ENCODE measurements around the gene GPHA2. TPM values are rescaled to one million over a fixed set of nuclear protein-coding genes. Genes with fewer than 3 reads are reported as not detected.
A peak's percentile ranks its signal among the peaks of the same experiment; 100 is the strongest.

GPHA2 gene
- total and polyA plus RNA-seq, 2 of the 13 experiments (the other 11 are each of a cell fraction or from before 2014, with no cell fraction given), result 13.0 to 19.1 TPM

GRCh38 chr11:64916775-64917662 is 18.7 kb downstream of the GPHA2 start, which contains the start of gene ATG2A (continued):
- TF ChIP-seq, protein P1, sequence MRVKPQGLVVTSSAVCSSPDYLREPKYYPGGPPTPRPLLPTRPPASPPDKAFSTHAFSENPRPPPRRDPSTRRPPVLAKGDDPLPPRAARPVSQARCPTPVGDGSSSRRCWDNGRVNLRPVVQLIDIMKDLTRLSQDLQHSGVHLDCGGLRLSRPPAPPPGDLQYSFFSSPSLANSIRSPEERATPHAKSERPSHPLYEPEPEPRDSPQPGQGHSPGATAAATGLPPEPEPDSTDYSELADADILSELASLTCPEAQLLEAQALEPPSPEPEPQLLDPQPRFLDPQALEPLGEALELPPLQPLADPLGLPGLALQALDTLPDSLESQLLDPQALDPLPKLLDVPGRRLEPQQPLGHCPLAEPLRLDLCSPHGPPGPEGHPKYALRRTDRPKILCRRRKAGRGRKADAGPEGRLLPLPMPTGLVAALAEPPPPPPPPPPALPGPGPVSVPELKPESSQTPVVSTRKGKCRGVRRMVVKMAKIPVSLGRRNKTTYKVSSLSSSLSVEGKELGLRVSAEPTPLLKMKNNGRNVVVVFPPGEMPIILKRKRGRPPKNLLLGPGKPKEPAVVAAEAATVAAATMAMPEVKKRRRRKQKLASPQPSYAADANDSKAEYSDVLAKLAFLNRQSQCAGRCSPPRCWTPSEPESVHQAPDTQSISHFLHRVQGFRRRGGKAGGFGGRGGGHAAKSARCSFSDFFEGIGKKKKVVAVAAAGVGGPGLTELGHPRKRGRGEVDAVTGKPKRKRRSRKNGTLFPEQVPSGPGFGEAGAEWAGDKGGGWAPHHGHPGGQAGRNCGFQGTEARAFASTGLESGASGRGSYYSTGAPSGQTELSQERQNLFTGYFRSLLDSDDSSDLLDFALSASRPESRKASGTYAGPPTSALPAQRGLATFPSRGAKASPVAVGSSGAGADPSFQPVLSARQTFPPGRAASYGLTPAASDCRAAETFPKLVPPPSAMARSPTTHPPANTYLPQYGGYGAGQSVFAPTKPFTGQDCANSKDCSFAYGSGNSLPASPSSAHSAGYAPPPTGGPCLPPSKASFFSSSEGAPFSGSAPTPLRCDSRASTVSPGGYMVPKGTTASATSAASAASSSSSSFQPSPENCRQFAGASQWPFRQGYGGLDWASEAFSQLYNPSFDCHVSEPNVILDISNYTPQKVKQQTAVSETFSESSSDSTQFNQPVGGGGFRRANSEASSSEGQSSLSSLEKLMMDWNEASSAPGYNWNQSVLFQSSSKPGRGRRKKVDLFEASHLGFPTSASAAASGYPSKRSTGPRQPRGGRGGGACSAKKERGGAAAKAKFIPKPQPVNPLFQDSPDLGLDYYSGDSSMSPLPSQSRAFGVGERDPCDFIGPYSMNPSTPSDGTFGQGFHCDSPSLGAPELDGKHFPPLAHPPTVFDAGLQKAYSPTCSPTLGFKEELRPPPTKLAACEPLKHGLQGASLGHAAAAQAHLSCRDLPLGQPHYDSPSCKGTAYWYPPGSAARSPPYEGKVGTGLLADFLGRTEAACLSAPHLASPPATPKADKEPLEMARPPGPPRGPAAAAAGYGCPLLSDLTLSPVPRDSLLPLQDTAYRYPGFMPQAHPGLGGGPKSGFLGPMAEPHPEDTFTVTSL (CRISPR knock-in tag; IDR thresholded peaks at IDR 0.05; ENCODE audit: borderline replicate concordance), result no peak; the same call in 1 of the 2 replicates
- TF ChIP-seq ZBTB1 (CRISPR knock-in tag; IDR thresholded peaks at IDR 0.05; ENCODE audit: borderline replicate concordance), result no peak
- no peak for TF ChIP-seq ZNF678 (CRISPR knock-in tag; IDR thresholded peaks at IDR 0.05)
- TF ChIP-seq GFI1 (CRISPR knock-in tag; IDR thresholded peaks at IDR 0.05; ENCODE audit: borderline replicate concordance), result peak; percentile 44; the same call in 1 of the 2 replicates
- TF ChIP-seq ZNF282 (IDR thresholded peaks at IDR 0.05; ENCODE audit: partially characterized antibody), result no peak
- peak; percentile 83 for TF ChIP-seq RBFOX2 (IDR thresholded peaks at IDR 0.05; ENCODE audit: low read depth, low read length)
- TF ChIP-seq EP300 (IDR thresholded peaks at IDR 0.05; ENCODE audit: low read depth in 2 of 2, low read length in 2 of 2), result 0 out of 4 replicates have a peak, but pooled peaks of 1 of the 2 experiments have one; percentile 7
- no peak for TF ChIP-seq EP300 (CRISPR knock-in tag; IDR thresholded peaks at IDR 0.05; ENCODE audit: borderline replicate concordance)
- 0 out of 2 replicates have a peak, but pooled peaks have one; percentile 74 for TF ChIP-seq MYNN (CRISPR knock-in tag; IDR thresholded peaks at IDR 0.05; ENCODE audit: low read depth)
- peak; percentile 39; the same call in 1 of the 2 replicates for TF ChIP-seq HIVEP1 (CRISPR knock-in tag; IDR thresholded peaks at IDR 0.05)
- TF ChIP-seq, protein P2, sequence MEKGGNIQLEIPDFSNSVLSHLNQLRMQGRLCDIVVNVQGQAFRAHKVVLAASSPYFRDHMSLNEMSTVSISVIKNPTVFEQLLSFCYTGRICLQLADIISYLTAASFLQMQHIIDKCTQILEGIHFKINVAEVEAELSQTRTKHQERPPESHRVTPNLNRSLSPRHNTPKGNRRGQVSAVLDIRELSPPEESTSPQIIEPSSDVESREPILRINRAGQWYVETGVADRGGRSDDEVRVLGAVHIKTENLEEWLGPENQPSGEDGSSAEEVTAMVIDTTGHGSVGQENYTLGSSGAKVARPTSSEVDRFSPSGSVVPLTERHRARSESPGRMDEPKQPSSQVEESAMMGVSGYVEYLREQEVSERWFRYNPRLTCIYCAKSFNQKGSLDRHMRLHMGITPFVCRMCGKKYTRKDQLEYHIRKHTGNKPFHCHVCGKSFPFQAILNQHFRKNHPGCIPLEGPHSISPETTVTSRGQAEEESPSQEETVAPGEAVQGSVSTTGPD (CRISPR knock-in tag; IDR thresholded peaks at IDR 0.05), result no peak
- TF ChIP-seq BRCA1 (CRISPR knock-in tag; IDR thresholded peaks at IDR 0.05), result no peak
- no peak for TF ChIP-seq SATB2 (CRISPR knock-in tag; IDR thresholded peaks at IDR 0.05)
- TF ChIP-seq, protein P3, sequence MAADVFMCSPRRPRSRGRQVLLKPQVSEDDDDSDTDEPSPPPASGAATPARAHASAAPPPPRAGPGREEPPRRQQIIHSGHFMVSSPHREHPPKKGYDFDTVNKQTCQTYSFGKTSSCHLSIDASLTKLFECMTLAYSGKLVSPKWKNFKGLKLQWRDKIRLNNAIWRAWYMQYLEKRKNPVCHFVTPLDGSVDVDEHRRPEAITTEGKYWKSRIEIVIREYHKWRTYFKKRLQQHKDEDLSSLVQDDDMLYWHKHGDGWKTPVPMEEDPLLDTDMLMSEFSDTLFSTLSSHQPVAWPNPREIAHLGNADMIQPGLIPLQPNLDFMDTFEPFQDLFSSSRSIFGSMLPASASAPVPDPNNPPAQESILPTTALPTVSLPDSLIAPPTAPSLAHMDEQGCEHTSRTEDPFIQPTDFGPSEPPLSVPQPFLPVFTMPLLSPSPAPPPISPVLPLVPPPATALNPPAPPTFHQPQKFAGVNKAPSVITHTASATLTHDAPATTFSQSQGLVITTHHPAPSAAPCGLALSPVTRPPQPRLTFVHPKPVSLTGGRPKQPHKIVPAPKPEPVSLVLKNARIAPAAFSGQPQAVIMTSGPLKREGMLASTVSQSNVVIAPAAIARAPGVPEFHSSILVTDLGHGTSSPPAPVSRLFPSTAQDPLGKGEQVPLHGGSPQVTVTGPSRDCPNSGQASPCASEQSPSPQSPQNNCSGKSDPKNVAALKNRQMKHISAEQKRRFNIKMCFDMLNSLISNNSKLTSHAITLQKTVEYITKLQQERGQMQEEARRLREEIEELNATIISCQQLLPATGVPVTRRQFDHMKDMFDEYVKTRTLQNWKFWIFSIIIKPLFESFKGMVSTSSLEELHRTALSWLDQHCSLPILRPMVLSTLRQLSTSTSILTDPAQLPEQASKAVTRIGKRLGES (CRISPR knock-in tag; IDR thresholded peaks at IDR 0.05; ENCODE audit: borderline replicate concordance), result no peak
- no peak for TF ChIP-seq PCBP1 (IDR thresholded peaks at IDR 0.05; ENCODE audit: borderline replicate concordance, low read depth, low read length)
- TF ChIP-seq ZNF496 (CRISPR knock-in tag; IDR thresholded peaks at IDR 0.05; ENCODE audit: insufficient replicate concordance), result no peak
- no peak for TF ChIP-seq STAG1 (CRISPR knock-in tag; IDR thresholded peaks at IDR 0.05)
- peak; percentile 70; the same call in 1 of the 2 replicates for TF ChIP-seq ZNF792 (CRISPR knock-in tag; IDR thresholded peaks at IDR 0.05)
- TF ChIP-seq ZNF569 (CRISPR knock-in tag; IDR thresholded peaks at IDR 0.05; ENCODE audit: borderline replicate concordance), result no peak

Data from HepG2 (cell line).